A673 (cell line): ENCODE results near the gene MSH2. TPM values are rescaled to one million over a fixed set of nuclear protein-coding genes. Genes with fewer than 3 reads are reported as not detected.

Experiments
- BruUV-seq: library from RNA; stranded (reverse); fragments of 400-500 nt; replicated peaks from 2 replicates; lab custom pipeline; 2021; lab: Mats Ljungman, UMichigan
- CTCF ChIA-PET: fragments of 300-600 bp; sonication (Branson Sonifier 250); formaldehyde crosslinking; loops from one replicate; lab custom pipeline; 2022; ENCODE audit warnings: antibody characterized with exemption; lab: Charles Lee
- POLR2A ChIA-PET: fragments of 300-600 bp; sonication (Branson Sonifier 250); formaldehyde crosslinking; loops from one replicate; lab custom pipeline; 2022; ENCODE audit warnings: antibody characterized with exemption; ENCODE audit not compliant: low non-redundant PET; lab: Charles Lee
- DNase-seq: peaks from one replicate; pipeline ENCODE4 v3.0.0-alpha.2; 2015; ENCODE audit warnings: low spot score
- H3K27ac ChIP-seq: fragments of 200-600 bp; sonication (generic); 2 replicates; pipeline ENCODE4 v1.5.1; 2016; ENCODE audit warnings: mixed run types, low read depth, mild to moderate bottlenecking, mixed read lengths, antibody characterized with exemption, low read length; ENCODE audit not compliant: poor library complexity, severe bottlenecking
- H3K27me3 ChIP-seq: fragments of 200-600 bp; sonication (generic); replicated peaks from 2 replicates; pipeline ENCODE4 v1.6.1; 2017; ENCODE audit warnings: mixed run types, low read depth, mild to moderate bottlenecking, mixed read lengths, antibody characterized with exemption, low read length; ENCODE audit not compliant: insufficient read depth, poor library complexity
- H3K36me3 ChIP-seq: fragments of 200-600 bp; sonication (generic); 2 replicates; pipeline ENCODE4 v1.6.1; 2016; ENCODE audit warnings: mixed run types, mild to moderate bottlenecking, mixed read lengths, antibody characterized with exemption, low read length; ENCODE audit not compliant: insufficient read depth, poor library complexity, severe bottlenecking
- H3K4me1 ChIP-seq: fragments of 200-600 bp; sonication (generic); 2 replicates; pipeline ENCODE4 v1.6.1; 2017; ENCODE audit warnings: mixed run types, mild to moderate bottlenecking, mixed read lengths, antibody characterized with exemption, low read length; ENCODE audit not compliant: insufficient read depth, poor library complexity, severe bottlenecking
- H3K4me3 ChIP-seq: fragments of 200-600 bp; sonication (generic); 2 replicates; pipeline ENCODE4 v1.5.1; 2016; ENCODE audit warnings: low read depth, mixed run types, mild to moderate bottlenecking, mixed read lengths, low read length; ENCODE audit not compliant: poor library complexity, severe bottlenecking
- H3K9me3 ChIP-seq: fragments of 200-600 bp; sonication (generic); 2 replicates; pipeline ENCODE4 v1.6.1; 2016; ENCODE audit warnings: mixed run types, low read depth, mild to moderate bottlenecking, mixed read lengths, antibody characterized with exemption, low read length; ENCODE audit not compliant: poor library complexity, severe bottlenecking
- EZH2 ChIP-seq: fragments of 200-600 bp; sonication (generic); IDR thresholded peaks from 2 replicates; pipeline ENCODE4 v1.6.1; 2017; ENCODE audit warnings: borderline replicate concordance, low read depth, mild to moderate bottlenecking, mixed read lengths, antibody characterized with exemption, low read length; ENCODE audit not compliant: poor library complexity, severe bottlenecking
- intact Hi-C: fragments of 100-400 bp; cut with micrococcal nuclease; formaldehyde crosslinking; loops from one replicate; pipeline ENCODE4 v1.10.0; 2022; ENCODE audit not compliant: unreplicated experiment
- total RNA-seq: library from RNA; stranded (reverse); gene quantifications from 2 replicates; pipeline ENCODE4 v1.2.3, GENCODE V29; 2021
- TF ChIP-seq, protein P1 (sequence below): fragments of 300-800, 200-600 bp; sonication (generic); conservative IDR thresholded peaks from 2 replicates; pipeline ENCODE4 v1.5.1; 2017; ENCODE audit warnings: low read depth, mild to moderate bottlenecking, antibody characterized with exemption, low read length, moderate library complexity, mixed read lengths

MSH2 gene
- total RNA-seq, 1 experiment from 2014 or later = 83.7 TPM

DNA sequence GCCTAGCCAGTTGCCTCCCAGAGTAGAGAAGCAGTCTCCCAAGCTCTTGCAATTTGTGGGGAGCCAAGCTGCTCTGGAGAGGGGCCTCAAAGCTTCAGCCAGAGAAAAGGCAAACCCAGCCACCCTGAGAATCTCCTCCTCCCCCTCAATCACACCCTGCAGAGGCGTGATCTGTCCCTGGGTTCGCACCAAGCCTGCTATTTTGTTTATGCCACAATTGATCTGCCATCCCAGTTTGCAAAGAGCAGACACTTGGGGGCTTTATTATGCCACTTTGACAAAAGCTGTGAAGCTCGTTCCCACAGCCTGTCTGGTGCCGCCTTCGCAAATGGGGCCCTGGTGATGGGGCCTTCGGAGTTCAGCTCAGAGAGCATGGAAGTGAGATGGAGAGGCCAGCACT is 125.5 kb downstream of the MSH2 start:
- Histone ChIP-seq H3K4me3 (no peak overlapping the region), H3K9me3 (no peaks in the 10 kb centered on the region), H3K4me1 (peaks cover 1% of the 10 kb centered on the region), H3K36me3 (no peaks in the 10 kb centered on the region), H3K27ac (no peak overlapping the region), H3K27me3 (no peaks in the 10 kb centered on the region)
- intact Hi-C loops = no loop called here
- ChIA-PET POLR2A (no interaction called here), CTCF (no interaction called here)
- TF ChIP-seq, protein P1, sequence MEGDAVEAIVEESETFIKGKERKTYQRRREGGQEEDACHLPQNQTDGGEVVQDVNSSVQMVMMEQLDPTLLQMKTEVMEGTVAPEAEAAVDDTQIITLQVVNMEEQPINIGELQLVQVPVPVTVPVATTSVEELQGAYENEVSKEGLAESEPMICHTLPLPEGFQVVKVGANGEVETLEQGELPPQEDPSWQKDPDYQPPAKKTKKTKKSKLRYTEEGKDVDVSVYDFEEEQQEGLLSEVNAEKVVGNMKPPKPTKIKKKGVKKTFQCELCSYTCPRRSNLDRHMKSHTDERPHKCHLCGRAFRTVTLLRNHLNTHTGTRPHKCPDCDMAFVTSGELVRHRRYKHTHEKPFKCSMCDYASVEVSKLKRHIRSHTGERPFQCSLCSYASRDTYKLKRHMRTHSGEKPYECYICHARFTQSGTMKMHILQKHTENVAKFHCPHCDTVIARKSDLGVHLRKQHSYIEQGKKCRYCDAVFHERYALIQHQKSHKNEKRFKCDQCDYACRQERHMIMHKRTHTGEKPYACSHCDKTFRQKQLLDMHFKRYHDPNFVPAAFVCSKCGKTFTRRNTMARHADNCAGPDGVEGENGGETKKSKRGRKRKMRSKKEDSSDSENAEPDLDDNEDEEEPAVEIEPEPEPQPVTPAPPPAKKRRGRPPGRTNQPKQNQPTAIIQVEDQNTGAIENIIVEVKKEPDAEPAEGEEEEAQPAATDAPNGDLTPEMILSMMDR = no peak
- no peak for TF ChIP-seq EZH2
- no peak for DNase-seq
- BruUV-seq = no TSS peak

DNA sequence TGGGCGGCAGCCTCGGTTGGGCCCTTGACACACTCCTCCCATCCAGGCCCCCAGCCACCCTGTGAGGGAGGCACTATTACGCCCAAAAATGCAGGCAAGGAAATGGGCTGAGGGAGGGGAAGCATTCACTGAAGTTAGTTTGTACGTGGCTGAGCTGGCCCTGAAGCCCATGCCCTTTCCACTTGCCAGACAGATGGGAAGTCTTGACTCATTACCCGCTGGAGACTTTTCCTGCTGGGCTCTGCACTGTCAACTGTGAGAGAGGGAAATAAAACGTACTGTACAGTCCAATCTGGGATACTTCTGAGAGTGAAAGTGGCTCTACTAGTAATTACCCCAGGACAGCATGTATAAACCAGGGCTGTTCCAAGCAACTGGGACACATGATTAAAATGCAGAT is 125.9 kb downstream of the MSH2 start:
- intact Hi-C loops = no loop called here
- no peaks in the 10 kb centered on the region for H3K36me3 ChIP-seq
- H3K27ac ChIP-seq = no peak overlapping the region
- TF ChIP-seq, protein P1 = no peak
- TF ChIP-seq EZH2 = no peak
- no TSS peak for BruUV-seq
- ChIA-PET POLR2A (no interaction called here), CTCF (no interaction called here)
- H3K4me3 ChIP-seq = no peak overlapping the region
- peaks cover 6% of the 10 kb centered on the region for H3K4me1 ChIP-seq
- H3K9me3 ChIP-seq = no peaks in the 10 kb centered on the region
- DNase-seq = no peak
- no peaks in the 10 kb centered on the region for H3K27me3 ChIP-seq

DNA sequence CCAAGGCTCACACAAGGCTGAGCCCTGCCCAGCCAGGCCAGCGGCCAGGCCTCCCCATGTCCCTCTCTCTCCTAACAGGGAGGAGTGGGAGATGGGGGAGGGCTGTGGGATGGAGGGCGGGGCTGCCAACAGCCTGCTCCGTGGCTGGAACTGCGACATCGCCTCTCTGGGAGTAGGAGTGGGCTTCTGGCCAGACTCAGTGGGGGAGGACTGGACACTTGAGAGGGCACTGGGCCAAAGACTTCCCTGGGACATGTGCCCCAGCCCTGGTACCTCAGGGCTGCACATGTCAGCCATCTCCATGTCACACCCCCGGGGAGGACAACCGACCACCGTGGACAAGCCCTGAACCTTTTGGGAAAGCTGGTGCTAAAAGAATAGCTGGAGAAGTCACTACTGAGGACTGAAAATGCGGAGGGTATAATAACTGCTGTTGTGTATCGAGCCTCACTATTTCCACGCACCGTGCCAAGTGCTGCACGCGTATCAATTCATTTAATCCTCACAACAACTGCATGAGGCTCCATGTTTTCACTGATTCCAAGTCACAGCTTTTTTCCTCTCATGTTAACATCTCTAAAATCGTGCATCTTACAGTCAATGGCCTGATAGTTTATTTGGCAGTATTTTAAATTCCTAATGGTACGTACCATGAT is 127.3 kb downstream of the MSH2 start:
- no peak for DNase-seq
- BruUV-seq = no TSS peak
- Histone ChIP-seq H3K27ac (no peak overlapping the region), H3K4me3 (no peak overlapping the region), H3K4me1 (peaks cover 15% of the 10 kb centered on the region), H3K9me3 (no peaks in the 10 kb centered on the region), H3K27me3 (no peaks in the 10 kb centered on the region), H3K36me3 (no peaks in the 10 kb centered on the region)
- intact Hi-C loops = no loop called here
- CTCF ChIA-PET = no interaction called here
- TF ChIP-seq, protein P1 = no peak
- POLR2A ChIA-PET = interaction anchor here (0.6 kb wide), 1 partner anchor 90 kb away, joined by 3 read pairs; no protein-coding TSS in a partner anchor
